OCI-LY7 (cell line): Measurements from ENCODE around the gene HPSE2. TPM values are rescaled to one million over a fixed set of nuclear protein-coding genes. Genes with fewer than 3 reads are reported as not detected.

Source experiments
- BruUV-seq: library from RNA; stranded (reverse); fragments of 400-500 nt; replicated peaks from 2 replicates; lab custom pipeline; 2021; lab: Mats Ljungman, UMichigan
- CTCF ChIA-PET: fragments of 300-600 bp; sonication (Branson Sonifier 250); formaldehyde crosslinking; loops from one replicate; lab custom pipeline; 2022; ENCODE audit warnings: antibody characterized with exemption; ENCODE audit not compliant: unreplicated experiment; lab: Charles Lee
- POLR2A ChIA-PET: fragments of 300-600 bp; sonication (Branson Sonifier 250); formaldehyde crosslinking; loops from one replicate; lab custom pipeline; 2022; ENCODE audit warnings: antibody characterized with exemption; lab: Charles Lee
- DNase-seq: peaks from one replicate; pipeline ENCODE4 v3.0.0-alpha.2; 2015; ENCODE audit warnings: low spot score
- H2AFZ ChIP-seq: fragments of 200-600 bp; sonication (generic), shearing (Covaris generic); 2 replicates; pipeline ENCODE4 v1.6.1; 2014; ENCODE audit warnings: mild to moderate bottlenecking, antibody characterized with exemption, low read length, moderate library complexity
- H3K27ac ChIP-seq: fragments of 200-600 bp; sonication (generic); 2 replicates; pipeline ENCODE4 v1.5.1; 2014; ENCODE audit warnings: mixed run types, low read depth, mild to moderate bottlenecking, moderate library complexity, low read length, inconsistent platforms; ENCODE audit not compliant: poor library complexity, severe bottlenecking
- H3K36me3 ChIP-seq: fragments of 200-600 bp; sonication (generic); 2 replicates; pipeline ENCODE4 v1.6.1; 2014; ENCODE audit warnings: mild to moderate bottlenecking, antibody characterized with exemption, low read length, moderate library complexity, mixed read lengths; ENCODE audit not compliant: insufficient read depth
- H3K4me1 ChIP-seq: fragments of 200-600 bp; sonication (generic); 2 replicates; pipeline ENCODE4 v1.5.1; 2014; ENCODE audit warnings: mild to moderate bottlenecking, low read length; ENCODE audit not compliant: insufficient read depth, poor library complexity, severe bottlenecking
- H3K4me2 ChIP-seq: fragments of 200-600 bp; sonication (generic); 2 replicates; pipeline ENCODE4 v1.6.1; 2014; ENCODE audit warnings: mild to moderate bottlenecking, low read length
- H3K4me3 ChIP-seq: fragments of 200-600 bp; sonication (generic); 2 replicates; pipeline ENCODE4 v1.5.1; 2014; ENCODE audit warnings: mild to moderate bottlenecking, low read depth, low read length; ENCODE audit not compliant: poor library complexity, severe bottlenecking
- H3K79me2 ChIP-seq: fragments of 200-600 bp; sonication (generic); 2 replicates; pipeline ENCODE4 v1.6.1; 2016; ENCODE audit warnings: low read depth, mild to moderate bottlenecking, low read length, moderate library complexity, mixed read lengths; ENCODE audit not compliant: insufficient read depth
- H3K9me2 ChIP-seq: fragments of 200-600 bp; sonication (generic); 2 replicates; pipeline ENCODE4 v1.6.1; 2016; ENCODE audit warnings: mild to moderate bottlenecking, low read length, mixed read lengths; ENCODE audit not compliant: insufficient read depth
- H3K9me3 ChIP-seq: fragments of 200-600 bp; sonication (generic); 2 replicates; pipeline ENCODE4 v1.6.1; 2014; ENCODE audit warnings: mild to moderate bottlenecking, mixed run types, low read length, mixed read lengths
- H4K20me1 ChIP-seq: fragments of 200-600 bp; sonication (generic); 2 replicates; pipeline ENCODE4 v1.6.1; 2014; ENCODE audit warnings: mild to moderate bottlenecking, antibody characterized with exemption, low read length, moderate library complexity, mixed read lengths; ENCODE audit not compliant: insufficient read depth
- CTCF ChIP-seq: fragments of 200-600 bp; sonication (generic); conservative IDR thresholded peaks from 2 replicates; pipeline ENCODE4 v1.5.1; 2014; ENCODE audit warnings: mild to moderate bottlenecking, antibody characterized with exemption, low read length, moderate library complexity, mixed read lengths
- EZH2phosphoT487 ChIP-seq: fragments of 200-600 bp; sonication (generic); IDR thresholded peaks from 2 replicates; pipeline ENCODE4 v1.6.1; 2018; ENCODE audit warnings: low read depth, borderline replicate concordance, mild to moderate bottlenecking, mixed run types, antibody characterized with exemption, low read length, moderate library complexity, mixed read lengths
- intact Hi-C: fragments of 100-400 bp; cut with micrococcal nuclease; formaldehyde crosslinking; loops from one replicate; pipeline ENCODE4 v1.10.0; 2022; ENCODE audit not compliant: unreplicated experiment
- total RNA-seq, 2 experiments: library from RNA; depleted of rRNA in 1 of 2; stranded (reverse); fragments of >200 nt in 1 of 2; shearing (Covaris generic) in 1 of 2; gene quantifications; 2 replicates each; pipeline ENCODE4 v1.2.3, GENCODE V29; 2014 to 2022

The HPSE2 gene
- total RNA-seq, 2 experiments from 2014 or later = not detected

GRCh38 chr10:99234791-99235657 is 628 bp downstream of the HPSE2 start:
- Histone ChIP-seq H2AFZ (no peak overlapping the region), H4K20me1 (no peaks in the 10 kb centered on the region), H3K4me2 (no peak overlapping the region), H3K9me3 (no peaks in the 10 kb centered on the region), H3K27ac (no peak overlapping the region), H3K79me2 (no peaks in the 10 kb centered on the region), H3K36me3 (no peaks in the 10 kb centered on the region), H3K4me1 (peaks cover 11% of the 10 kb centered on the region), H3K9me2 (no peaks in the 10 kb centered on the region), H3K4me3 (no peak overlapping the region)
- intact Hi-C loops = no loop called here
- no peak for DNase-seq
- BruUV-seq = no TSS peak
- CTCF ChIA-PET = no interaction called here
- POLR2A ChIA-PET = no interaction called here
- TF ChIP-seq CTCF = no peak
- no peak for TF ChIP-seq EZH2phosphoT487

GRCh38 chr10:99234041-99234790 is 1.4 kb downstream of the HPSE2 start:
- no peaks in the 10 kb centered on the region for H4K20me1 ChIP-seq
- H3K4me3 ChIP-seq = no peak overlapping the region
- no peak for TF ChIP-seq CTCF
- TF ChIP-seq EZH2phosphoT487 = no peak
- no peak overlapping the region for H2AFZ ChIP-seq
- ChIA-PET POLR2A (no interaction called here), CTCF (interaction anchor here (0.6 kb wide), 2 partner anchors 45 to 1113 kb away, joined by 3 to 16 read pairs; partner anchors contain the start of gene SCD)
- H3K79me2 ChIP-seq = no peaks in the 10 kb centered on the region
- BruUV-seq = no TSS peak
- H3K4me1 ChIP-seq = peaks cover 11% of the 10 kb centered on the region
- intact Hi-C loops = no loop called here
- no peaks in the 10 kb centered on the region for H3K9me3 ChIP-seq
- H3K4me2 ChIP-seq = peak overlapping the region; percentile 19; the same call in 1 of the 2 replicates
- DNase-seq = peak; percentile 61
- H3K36me3 ChIP-seq = no peaks in the 10 kb centered on the region
- no peaks in the 10 kb centered on the region for H3K9me2 ChIP-seq
- H3K27ac ChIP-seq = no peak overlapping the region
